Mesothelial cell of epicardium (in vitro differentiated cells): ENCODE measurements around the gene SSBP4. TPM values are rescaled to one million over a fixed set of nuclear protein-coding genes. Genes with fewer than 3 reads are reported as not detected.

Experiments
- DNase-seq, 2 experiments: peaks; one replicate each; pipeline ENCODE4 v3.0.0; 2021; ENCODE audit warnings: low spot score in 2 of 2; ENCODE audit not compliant: unreplicated experiment in 2 of 2
- H3K27ac Mint-ChIP-seq: 2 replicates; pipeline ENCODE4 v1.8.0; 2021; ENCODE audit warnings: mixed read lengths
- H3K27me3 Mint-ChIP-seq: 2 replicates; pipeline ENCODE4 v1.8.0; 2021; ENCODE audit warnings: low read depth, mixed read lengths
- H3K36me3 Mint-ChIP-seq: 2 replicates; pipeline ENCODE4 v1.8.0; 2021; ENCODE audit warnings: mixed read lengths
- H3K4me1 Mint-ChIP-seq: 2 replicates; pipeline ENCODE4 v1.8.0; 2021; ENCODE audit warnings: mixed read lengths
- H3K4me3 Mint-ChIP-seq: 2 replicates; pipeline ENCODE4 v1.8.0; 2021; ENCODE audit warnings: mild to moderate bottlenecking, moderate library complexity, mixed read lengths
- H3K9me3 Mint-ChIP-seq: 2 replicates; pipeline ENCODE4 v1.8.0; 2021; ENCODE audit warnings: mixed read lengths
- total RNA-seq: library from RNA; stranded (reverse); gene quantifications from 3 replicates; pipeline ENCODE4 v1.2.1, GENCODE V29; 2021
- TF ChIP-seq, protein P1 (sequence below): fragments of 200-600 bp; sonication (generic); IDR thresholded peaks from one replicate; pipeline ENCODE4 v1.5.0; 2021; ENCODE audit warnings: antibody characterized with exemption; ENCODE audit not compliant: unreplicated experiment

Gene SSBP4
- total RNA-seq, 1 donor from 2014 or later: 123 TPM

- Mint-ChIP-seq H3K36me3 (no peaks in the 10 kb centered on the region), H3K27me3 (peaks cover 4% of the 10 kb centered on the region), H3K4me1 (peaks cover 4% of the 10 kb centered on the region), H3K9me3 (no peaks in the 10 kb centered on the region), H3K27ac (no peak overlapping the region), H3K4me3 (no peak overlapping the region)
- DNase-seq: no peak
- TF ChIP-seq, protein P1, sequence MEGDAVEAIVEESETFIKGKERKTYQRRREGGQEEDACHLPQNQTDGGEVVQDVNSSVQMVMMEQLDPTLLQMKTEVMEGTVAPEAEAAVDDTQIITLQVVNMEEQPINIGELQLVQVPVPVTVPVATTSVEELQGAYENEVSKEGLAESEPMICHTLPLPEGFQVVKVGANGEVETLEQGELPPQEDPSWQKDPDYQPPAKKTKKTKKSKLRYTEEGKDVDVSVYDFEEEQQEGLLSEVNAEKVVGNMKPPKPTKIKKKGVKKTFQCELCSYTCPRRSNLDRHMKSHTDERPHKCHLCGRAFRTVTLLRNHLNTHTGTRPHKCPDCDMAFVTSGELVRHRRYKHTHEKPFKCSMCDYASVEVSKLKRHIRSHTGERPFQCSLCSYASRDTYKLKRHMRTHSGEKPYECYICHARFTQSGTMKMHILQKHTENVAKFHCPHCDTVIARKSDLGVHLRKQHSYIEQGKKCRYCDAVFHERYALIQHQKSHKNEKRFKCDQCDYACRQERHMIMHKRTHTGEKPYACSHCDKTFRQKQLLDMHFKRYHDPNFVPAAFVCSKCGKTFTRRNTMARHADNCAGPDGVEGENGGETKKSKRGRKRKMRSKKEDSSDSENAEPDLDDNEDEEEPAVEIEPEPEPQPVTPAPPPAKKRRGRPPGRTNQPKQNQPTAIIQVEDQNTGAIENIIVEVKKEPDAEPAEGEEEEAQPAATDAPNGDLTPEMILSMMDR: no peak
Observed at GRCh38 chr19:18392417-18392816, 26.8 kb upstream of the SSBP4 start.

- no peak overlapping the region for H3K4me3 Mint-ChIP-seq
- no peak for DNase-seq
- no peak overlapping the region for H3K27ac Mint-ChIP-seq
- H3K4me1 Mint-ChIP-seq: peaks cover 2% of the 10 kb centered on the region
- H3K9me3 Mint-ChIP-seq: no peaks in the 10 kb centered on the region
- TF ChIP-seq, protein P1: no peak
- no peaks in the 10 kb centered on the region for H3K36me3 Mint-ChIP-seq
- H3K27me3 Mint-ChIP-seq: peaks cover 2% of the 10 kb centered on the region
Observed at GRCh38 chr19:18392926-18393325, 26.3 kb upstream of the SSBP4 start.

DNA sequence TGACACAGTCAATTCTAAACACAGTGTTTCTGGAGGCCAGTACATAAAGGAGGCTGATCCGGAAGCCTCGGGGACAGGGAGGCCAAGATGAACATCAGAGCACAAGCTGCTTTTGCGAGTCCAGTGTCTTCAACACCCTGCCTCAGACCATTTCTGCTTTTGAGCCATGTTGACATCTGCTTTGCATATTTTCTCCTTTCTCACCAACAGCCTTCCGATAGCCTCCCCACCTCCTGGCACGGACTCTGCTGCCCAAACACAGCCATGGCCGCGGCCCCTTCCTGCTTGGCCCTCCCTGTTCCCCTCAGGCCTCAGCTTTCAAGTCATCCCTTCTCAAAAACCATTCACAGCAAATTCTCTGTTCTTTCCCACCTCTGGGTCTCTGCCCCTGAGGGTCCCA is 25.4 kb upstream of the SSBP4 start:
- no peak overlapping the region for H3K27ac Mint-ChIP-seq
- no peaks in the 10 kb centered on the region for H3K4me1 Mint-ChIP-seq
- no peak for DNase-seq
- no peaks in the 10 kb centered on the region for H3K9me3 Mint-ChIP-seq
- H3K4me3 Mint-ChIP-seq: no peak overlapping the region
- no peaks in the 10 kb centered on the region for H3K36me3 Mint-ChIP-seq
- TF ChIP-seq, protein P1: no peak
- no peaks in the 10 kb centered on the region for H3K27me3 Mint-ChIP-seq

DNA sequence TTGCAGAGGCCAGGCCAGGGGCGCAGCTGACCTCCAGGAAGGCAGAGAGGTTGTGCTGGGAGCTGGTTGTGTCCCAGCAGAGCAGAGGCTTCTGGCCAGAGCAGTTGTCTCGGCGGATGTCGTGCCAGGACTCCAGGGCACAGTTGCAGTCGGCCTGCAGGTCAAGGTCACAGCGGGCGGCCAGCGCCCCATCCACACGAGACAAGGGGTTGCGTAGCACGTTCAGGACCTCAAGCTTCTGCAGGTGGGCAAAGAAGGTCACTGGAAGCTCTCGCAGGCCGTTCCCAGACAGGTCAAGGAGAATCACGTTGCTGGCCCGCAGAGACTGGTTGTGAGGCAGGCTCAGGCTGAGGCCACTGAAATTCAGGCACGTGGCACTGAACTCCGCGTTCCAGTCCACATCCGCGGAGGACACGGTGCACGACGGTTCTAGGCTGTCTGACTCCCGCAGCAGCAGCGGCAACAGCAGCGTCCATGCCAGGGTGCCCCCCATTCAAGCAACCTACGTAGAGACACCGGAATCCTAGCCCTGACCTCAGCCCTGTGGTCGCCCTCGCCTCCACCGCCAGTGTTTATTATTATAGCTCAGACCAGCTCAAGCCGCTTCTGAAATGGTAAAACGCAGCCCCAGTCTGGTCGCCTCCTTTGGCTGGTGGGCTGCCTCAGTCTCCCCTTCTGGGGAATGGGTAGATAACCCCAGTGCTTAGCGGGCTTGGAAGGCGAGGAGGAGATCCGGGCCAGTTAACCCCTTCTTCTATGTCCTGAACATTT is 22.5 kb upstream of the SSBP4 start:
- Mint-ChIP-seq H3K4me1 (peaks cover under 1% of the 10 kb centered on the region), H3K9me3 (no peaks in the 10 kb centered on the region), H3K36me3 (no peaks in the 10 kb centered on the region), H3K4me3 (no peak overlapping the region), H3K27ac (no peak overlapping the region), H3K27me3 (no peaks in the 10 kb centered on the region)
- TF ChIP-seq, protein P1: no peak
- no peak for DNase-seq

DNA sequence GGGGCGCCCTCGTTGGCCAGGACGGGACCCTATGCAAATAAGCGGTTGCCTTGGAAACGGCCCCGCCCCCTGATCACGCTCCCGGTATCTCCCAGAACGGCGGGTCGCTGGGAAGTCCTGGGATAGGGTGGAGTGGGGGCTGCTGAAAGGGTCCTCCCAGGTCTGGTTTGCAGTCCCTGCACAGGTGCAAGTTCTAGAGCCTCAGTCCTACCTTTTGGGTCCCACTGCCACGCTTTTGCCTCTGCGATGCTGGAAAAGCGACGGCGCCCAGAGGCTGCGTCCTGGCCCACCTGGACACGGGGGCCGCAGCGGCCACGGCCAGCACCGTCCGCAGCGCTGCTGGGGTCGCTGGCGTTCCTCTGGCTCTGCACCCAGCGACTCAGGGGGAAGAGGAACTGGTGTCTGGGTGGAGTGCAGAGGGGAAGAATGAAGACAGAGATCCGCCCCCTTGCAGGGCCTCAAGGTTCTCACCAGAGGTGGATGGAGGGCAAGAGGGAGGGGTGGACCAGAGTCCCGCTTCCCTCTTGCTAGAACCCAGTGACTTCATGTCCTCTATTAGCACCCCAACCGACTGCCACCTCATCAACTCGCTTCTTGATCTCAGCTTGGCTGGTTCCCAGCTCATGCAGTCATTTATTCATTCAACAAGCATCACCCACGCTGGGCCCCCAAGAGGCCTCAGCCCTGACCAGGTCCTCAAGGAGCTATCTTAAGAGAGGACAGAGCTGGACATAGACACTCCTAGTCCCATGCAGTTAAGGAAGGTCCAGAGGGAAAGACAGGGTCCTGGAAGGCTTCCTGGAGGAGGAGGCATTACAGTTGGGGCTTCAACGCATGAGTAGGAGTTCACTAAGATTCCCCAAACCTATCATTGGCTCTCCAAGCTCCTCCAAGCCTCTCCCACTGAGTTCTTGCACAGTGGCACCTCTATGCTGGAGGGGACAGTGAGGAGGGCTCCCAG is 21.7 kb upstream of the SSBP4 start, which contains the start of gene LRRC25:
LRRC25 (minus strand) TSS at position 381 of the 961 bp plus-strand sequence. CDS start 659 bp downstream, outside the sequence.
- Mint-ChIP-seq H3K27ac (no peak within 1 kb of the TSS), H3K9me3 (no peaks in the 10 kb centered on the region), H3K4me1 (peaks cover 7% of the 10 kb centered on the region), H3K27me3 (no peaks in the 10 kb centered on the region), H3K4me3 (no peak within 1 kb of the TSS), H3K36me3 (no peaks in the 10 kb centered on the region)
- TF ChIP-seq, protein P1: no peak
- no peak for DNase-seq
